H9 (cell line): ENCODE measurements around the gene HYAL4. TPM values are rescaled to one million over a fixed set of nuclear protein-coding genes. Genes with fewer than 3 reads are reported as not detected.

Experiments
- DNase-seq: peaks from one replicate; pipeline ENCODE4 v3.0.0-alpha.2; 2017
- H2AFZ ChIP-seq: one replicate; pipeline ENCODE4 v1.6.1; 2013; ENCODE audit warnings: mild to moderate bottlenecking, low read length, control low read depth, moderate library complexity
- H2AK5ac ChIP-seq: 2 replicates; pipeline ENCODE4 v1.6.1; 2013; ENCODE audit warnings: low read length, control low read depth, mixed read lengths; ENCODE audit not compliant: insufficient read length
- H2BK120ac ChIP-seq: one replicate; pipeline ENCODE4 v1.6.1; 2013; ENCODE audit warnings: low read depth, mild to moderate bottlenecking, low read length, control low read depth, inconsistent platforms; ENCODE audit not compliant: poor library complexity, severe bottlenecking
- H2BK12ac ChIP-seq: 2 replicates; pipeline ENCODE4 v1.6.1; 2013; ENCODE audit warnings: low read length, control low read depth, mixed read lengths, low read depth; ENCODE audit not compliant: insufficient read length
- H2BK15ac ChIP-seq: 2 replicates; pipeline ENCODE4 v1.6.1; 2013; ENCODE audit warnings: low read depth, low read length, control low read depth
- H2BK20ac ChIP-seq: one replicate; pipeline ENCODE4 v1.6.1; 2013; ENCODE audit warnings: low read depth, mild to moderate bottlenecking, low read length, control low read depth, inconsistent platforms; ENCODE audit not compliant: poor library complexity, severe bottlenecking
- H2BK5ac ChIP-seq: 2 replicates; pipeline ENCODE4 v1.6.1; 2013; ENCODE audit warnings: low read length, control low read depth, mixed read lengths; ENCODE audit not compliant: insufficient read length
- H3K14ac ChIP-seq: 2 replicates; pipeline ENCODE4 v1.6.1; 2013; ENCODE audit warnings: low read length, control low read depth; ENCODE audit not compliant: insufficient read depth
- H3K18ac ChIP-seq: 2 replicates; pipeline ENCODE4 v1.6.1; 2013; ENCODE audit warnings: low read depth, mild to moderate bottlenecking, mixed read lengths, low read length, control low read depth; ENCODE audit not compliant: insufficient read length
- H3K23ac ChIP-seq: 2 replicates; pipeline ENCODE4 v1.6.1; 2013; ENCODE audit warnings: low read length, control low read depth, mixed read lengths, low read depth; ENCODE audit not compliant: insufficient read length
- H3K23me2 ChIP-seq: 2 replicates; pipeline ENCODE4 v1.6.1; 2013; ENCODE audit warnings: low read depth, mild to moderate bottlenecking, mixed read lengths, low read length, control low read depth; ENCODE audit not compliant: insufficient read length, poor library complexity, severe bottlenecking
- H3K27ac ChIP-seq: 2 replicates; pipeline ENCODE4 v1.5.1; 2013; ENCODE audit warnings: low read length, control low read depth, mixed read lengths, low read depth; ENCODE audit not compliant: insufficient read length
- H3K27me3 ChIP-seq: 2 replicates; pipeline ENCODE4 v1.6.1; 2013; ENCODE audit warnings: low read length, control low read depth, inconsistent platforms; ENCODE audit not compliant: insufficient read depth
- H3K4ac ChIP-seq: 2 replicates; pipeline ENCODE4 v1.6.1; 2013; ENCODE audit warnings: low read depth, mild to moderate bottlenecking, control low read depth, inconsistent platforms, low read length, moderate library complexity
- H3K4me1 ChIP-seq: 2 replicates; pipeline ENCODE4 v1.6.1; 2013; ENCODE audit warnings: low read length, control low read depth, inconsistent platforms; ENCODE audit not compliant: insufficient read depth
- H3K4me2 ChIP-seq: 2 replicates; pipeline ENCODE4 v1.6.1; 2013; ENCODE audit warnings: low read length, control low read depth, mixed read lengths; ENCODE audit not compliant: insufficient read length, insufficient read depth
- H3K56ac ChIP-seq: 2 replicates; pipeline ENCODE4 v1.6.1; 2013; ENCODE audit warnings: low read depth, mild to moderate bottlenecking, mixed read lengths, low read length, control low read depth; ENCODE audit not compliant: insufficient read length
- H3K79me1 ChIP-seq: 2 replicates; pipeline ENCODE4 v1.6.1; 2013; ENCODE audit warnings: low read depth, mild to moderate bottlenecking, moderate library complexity, low read length, control low read depth, inconsistent platforms; ENCODE audit not compliant: insufficient read depth, poor library complexity, severe bottlenecking
- H3K79me2 ChIP-seq: 2 replicates; pipeline ENCODE4 v1.6.1; 2013; ENCODE audit warnings: low read length, control low read depth, inconsistent platforms; ENCODE audit not compliant: insufficient read depth
- H3K9ac ChIP-seq: 2 replicates; pipeline ENCODE4 v1.6.1; 2013; ENCODE audit warnings: low read length, control low read depth, mixed read lengths; ENCODE audit not compliant: insufficient read length; ENCODE audit errors: extremely low read depth
- H3K9me3 ChIP-seq: one replicate; pipeline ENCODE4 v1.6.1; 2013; ENCODE audit warnings: low read depth, low read length, inconsistent platforms; ENCODE audit not compliant: control insufficient read depth
- H3T11ph ChIP-seq: one replicate; pipeline ENCODE4 v1.6.1; 2013; ENCODE audit warnings: mild to moderate bottlenecking, low read length, control low read depth, inconsistent platforms
- H4K20me1 ChIP-seq: one replicate; pipeline ENCODE4 v1.6.1; 2013; ENCODE audit not compliant: control insufficient read depth, insufficient read length, insufficient read depth
- H4K5ac ChIP-seq: 2 replicates; pipeline ENCODE4 v1.6.1; 2013; ENCODE audit warnings: low read depth, mild to moderate bottlenecking, mixed read lengths, low read length, control low read depth; ENCODE audit not compliant: insufficient read length
- H4K8ac ChIP-seq: replicated peaks from 2 replicates; pipeline ENCODE4 v1.6.1; 2013; ENCODE audit warnings: low read length, control low read depth, mixed read lengths, low read depth; ENCODE audit not compliant: insufficient read length
- H4K91ac ChIP-seq: 2 replicates; pipeline ENCODE4 v1.6.1; 2013; ENCODE audit warnings: low read depth, mild to moderate bottlenecking, moderate library complexity, mixed read lengths, low read length, control low read depth; ENCODE audit not compliant: insufficient read length
- H3K27ac Mint-ChIP-seq, 3 experiments: 2 replicates in 2 of 3; 3 replicates in 1 of 3; pipeline ENCODE4 v1.8.0; 2020 to 2021; ENCODE audit warnings: mixed read lengths in 3 of 3, mild to moderate bottlenecking in 1 of 3, moderate library complexity in 1 of 3
- H3K27me3 Mint-ChIP-seq: 2 replicates; pipeline ENCODE4 v1.8.0; 2021; ENCODE audit warnings: low read depth, mild to moderate bottlenecking, moderate library complexity, mixed read lengths
- H3K36me3 Mint-ChIP-seq, 3 experiments: 2 replicates in 2 of 3; 3 replicates in 1 of 3; pipeline ENCODE4 v1.8.0; 2020 to 2021; ENCODE audit warnings: low read depth in 3 of 3, mixed read lengths in 3 of 3; ENCODE audit not compliant: insufficient read depth in 1 of 3
- H3K4me1 Mint-ChIP-seq, 2 experiments: 2 replicates each; pipeline ENCODE4 v1.8.0; 2020; ENCODE audit warnings: mixed read lengths in 2 of 2
- H3K4me3 Mint-ChIP-seq, 2 experiments: 2 replicates in 1 of 2; 3 replicates in 1 of 2; pipeline ENCODE4 v1.8.0; 2020 to 2021; ENCODE audit warnings: mild to moderate bottlenecking in 2 of 2, mixed read lengths in 2 of 2, moderate library complexity in 1 of 2
- H3K9me3 Mint-ChIP-seq, 2 experiments: 2 replicates in 1 of 2; 3 replicates in 1 of 2; pipeline ENCODE4 v1.8.0; 2020; ENCODE audit warnings: mild to moderate bottlenecking in 2 of 2, mixed read lengths in 2 of 2, moderate library complexity in 1 of 2
- WGBS: extraction: QIAGEN DNeasy Blood & Tissue Kit; methylation state at CpG from one replicate; pipeline ENCODE4 v1.1.7; 2013; ENCODE audit warnings: missing lambda C conversion rate, low lambda C conversion rate, mixed read lengths; ENCODE audit not compliant: insufficient read length; ENCODE audit errors: extremely low coverage; 5-methylcytosine and 5-hydroxymethylcytosine counted together
- total RNA-seq: library from RNA; stranded (reverse); gene quantifications from 2 replicates; pipeline ENCODE4 v1.2.1, GENCODE V29; 2021
- TF ChIP-seq, protein P1 (sequence below): fragments of 200-600 bp; sonication (generic); conservative IDR thresholded peaks from 3 replicates; pipeline ENCODE4 v1.8.0; 2021; ENCODE audit warnings: antibody characterized with exemption, mild to moderate bottlenecking

The HYAL4 gene
- total RNA-seq, 1 experiment from 2014 or later: not detected

DNA sequence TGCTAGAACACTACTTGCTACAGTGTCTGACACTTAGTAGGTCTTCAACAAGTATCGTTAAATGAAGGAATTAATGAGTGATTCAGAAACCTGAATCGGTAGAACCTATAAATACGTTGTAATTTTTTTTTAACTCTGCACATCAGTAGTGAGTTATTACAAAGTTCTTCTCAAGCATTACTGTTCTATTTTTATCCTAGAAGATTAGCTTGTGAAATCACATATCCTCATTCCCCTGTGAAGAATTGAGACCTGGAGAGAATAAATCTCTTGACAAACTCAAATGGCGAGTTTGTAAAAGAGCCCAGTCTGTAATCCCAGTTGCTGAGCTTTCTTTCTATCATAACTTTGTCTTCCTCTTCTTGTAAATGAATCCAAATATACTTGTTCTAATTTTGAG lies 34.7 kb downstream of the HYAL4 start:
- no peak overlapping the region for H4K8ac ChIP-seq
- DNase-seq: no peak
- H3K4me3 Mint-ChIP-seq: no peak overlapping the region
- no peak overlapping the region for H2BK15ac ChIP-seq
- no peaks in the 10 kb centered on the region for H3K27me3 Mint-ChIP-seq
- no peak overlapping the region for H3K23ac ChIP-seq
- H2BK5ac ChIP-seq: no peak overlapping the region
- H3K9me3 Mint-ChIP-seq: no peaks in the 10 kb centered on the region
- H3K9me3 ChIP-seq: no peaks in the 10 kb centered on the region
- no peaks in the 10 kb centered on the region for H3K4me1 Mint-ChIP-seq
- no peak overlapping the region for H4K91ac ChIP-seq
- H2BK20ac ChIP-seq: no peak overlapping the region
- H3K4me1 ChIP-seq: no peaks in the 10 kb centered on the region
- no peak overlapping the region for H2AK5ac ChIP-seq
- no peak overlapping the region for H3K4ac ChIP-seq
- H3K23me2 ChIP-seq: no peaks in the 10 kb centered on the region
- H3K14ac ChIP-seq: no peak overlapping the region
- no peak overlapping the region for H3T11ph ChIP-seq
- no peaks in the 10 kb centered on the region for H4K20me1 ChIP-seq
- no peaks in the 10 kb centered on the region for H3K36me3 Mint-ChIP-seq
- no peak overlapping the region for H3K56ac ChIP-seq
- no peak overlapping the region for H3K27ac ChIP-seq
- no peak overlapping the region for H2AFZ ChIP-seq
- H2BK12ac ChIP-seq: no peak overlapping the region
- no peak overlapping the region for H3K4me2 ChIP-seq
- H3K27me3 ChIP-seq: no peaks in the 10 kb centered on the region
- no peak overlapping the region for H4K5ac ChIP-seq
- no peak overlapping the region for H2BK120ac ChIP-seq
- TF ChIP-seq, protein P1, sequence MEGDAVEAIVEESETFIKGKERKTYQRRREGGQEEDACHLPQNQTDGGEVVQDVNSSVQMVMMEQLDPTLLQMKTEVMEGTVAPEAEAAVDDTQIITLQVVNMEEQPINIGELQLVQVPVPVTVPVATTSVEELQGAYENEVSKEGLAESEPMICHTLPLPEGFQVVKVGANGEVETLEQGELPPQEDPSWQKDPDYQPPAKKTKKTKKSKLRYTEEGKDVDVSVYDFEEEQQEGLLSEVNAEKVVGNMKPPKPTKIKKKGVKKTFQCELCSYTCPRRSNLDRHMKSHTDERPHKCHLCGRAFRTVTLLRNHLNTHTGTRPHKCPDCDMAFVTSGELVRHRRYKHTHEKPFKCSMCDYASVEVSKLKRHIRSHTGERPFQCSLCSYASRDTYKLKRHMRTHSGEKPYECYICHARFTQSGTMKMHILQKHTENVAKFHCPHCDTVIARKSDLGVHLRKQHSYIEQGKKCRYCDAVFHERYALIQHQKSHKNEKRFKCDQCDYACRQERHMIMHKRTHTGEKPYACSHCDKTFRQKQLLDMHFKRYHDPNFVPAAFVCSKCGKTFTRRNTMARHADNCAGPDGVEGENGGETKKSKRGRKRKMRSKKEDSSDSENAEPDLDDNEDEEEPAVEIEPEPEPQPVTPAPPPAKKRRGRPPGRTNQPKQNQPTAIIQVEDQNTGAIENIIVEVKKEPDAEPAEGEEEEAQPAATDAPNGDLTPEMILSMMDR: no peak
- no peak overlapping the region for H3K18ac ChIP-seq
- no peaks in the 10 kb centered on the region for H3K79me2 ChIP-seq
- H3K27ac Mint-ChIP-seq: no peak overlapping the region
- no peaks in the 10 kb centered on the region for H3K79me1 ChIP-seq
- no CpG with 5 or more reads among the region's 4 CpGs for WGBS
- no peak overlapping the region for H3K9ac ChIP-seq
